GF-D8 (cell line): Measurements from ENCODE around the gene SBSN.
A peak's percentile ranks its signal among the peaks of the same experiment; 100 is the strongest.

ENCODE experiments used
- DNase-seq: peaks from one replicate; lab custom pipeline; 2025; lab: John Stamatoyannopoulos, UW

Gene SBSN

DNA sequence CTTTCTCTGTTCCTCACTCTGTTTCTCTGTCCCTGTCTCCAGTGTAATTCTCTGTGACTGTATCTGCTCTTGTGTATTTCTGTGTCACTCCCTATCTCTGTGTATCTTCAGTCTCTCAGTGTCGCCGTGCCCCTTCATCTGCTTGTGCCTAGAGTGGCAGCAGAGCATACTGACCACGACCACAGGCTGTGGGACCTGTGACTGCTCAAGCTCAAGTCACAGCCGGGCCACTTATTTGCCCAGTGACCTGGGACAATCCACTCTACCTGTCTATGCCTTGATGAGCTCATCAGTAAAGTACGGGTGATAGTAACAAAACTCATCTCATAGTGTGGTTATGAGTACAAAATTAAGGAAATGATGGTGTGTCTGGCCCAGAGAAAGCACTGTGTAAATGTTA is 26.0 kb upstream of the SBSN start:
- DNase-seq = no peak

DNA sequence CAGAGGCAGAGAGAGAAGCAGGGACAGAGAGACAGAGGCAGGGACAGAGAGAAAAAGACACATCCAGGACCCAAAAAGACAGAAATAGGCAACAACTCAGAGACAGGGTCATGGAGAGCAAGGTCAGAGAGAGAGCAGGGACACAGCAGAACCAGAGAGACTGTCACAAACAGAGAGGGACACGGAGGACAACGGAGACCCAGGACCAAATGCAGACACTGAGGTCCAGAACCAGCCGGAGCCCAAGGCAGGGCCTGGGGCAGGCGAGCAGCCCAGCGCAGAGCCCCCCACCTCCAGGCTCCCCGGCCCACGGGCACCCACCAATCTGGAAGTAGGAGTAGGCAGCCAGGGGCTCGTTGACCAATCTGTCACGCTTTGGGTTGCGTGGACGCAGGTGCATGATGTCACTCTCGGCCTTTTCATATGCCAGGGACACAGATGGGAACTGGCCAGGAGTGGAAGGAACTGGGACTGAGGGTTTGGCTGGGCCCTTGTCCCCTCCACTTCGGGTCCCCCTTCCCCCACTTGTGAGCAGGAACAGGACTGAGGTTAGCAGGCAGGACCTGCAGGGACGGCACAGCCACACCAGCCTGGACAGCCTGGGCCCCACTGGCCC is 25.4 kb upstream of the SBSN start:
- no peak for DNase-seq

DNA sequence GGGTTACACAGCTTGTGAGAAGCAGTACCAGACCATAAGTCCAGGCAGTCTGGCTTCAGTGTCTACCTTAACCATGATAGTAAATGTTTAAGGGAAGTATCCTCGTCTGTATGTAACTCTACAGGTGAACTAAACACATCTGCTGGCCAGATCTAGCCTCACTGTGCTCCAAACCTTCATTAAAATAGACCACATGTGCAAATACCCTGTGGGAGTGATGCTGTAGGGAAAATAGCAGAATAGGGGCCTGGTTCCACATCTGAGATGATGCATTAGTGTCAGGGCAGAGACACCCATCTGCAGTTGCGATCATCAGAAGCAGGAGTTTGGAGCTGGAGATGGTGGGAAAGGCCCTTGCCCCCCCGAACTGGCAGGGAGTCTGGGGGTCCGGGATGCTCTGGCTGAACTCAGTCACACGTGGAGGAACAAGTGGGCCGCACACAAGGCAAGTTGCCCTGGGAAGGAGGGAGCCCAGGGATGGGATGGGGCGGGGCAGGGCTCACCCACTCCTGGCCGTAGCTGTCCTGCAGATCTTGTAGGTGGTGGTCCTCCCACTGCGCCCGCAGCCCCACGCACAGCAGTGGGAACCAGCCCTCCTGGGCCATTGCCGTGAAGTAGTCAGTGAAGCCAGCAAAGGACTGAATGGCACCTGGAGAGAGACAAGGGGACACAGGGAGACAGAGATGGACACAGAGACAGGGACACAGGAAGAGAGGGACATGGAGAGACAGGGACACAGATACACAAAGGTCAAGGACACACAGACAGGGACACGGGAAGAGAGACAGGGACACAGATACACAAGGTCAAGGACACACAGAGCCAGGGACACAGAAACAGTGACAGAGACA is 24.6 kb upstream of the SBSN start:
- DNase-seq = no peak

DNA sequence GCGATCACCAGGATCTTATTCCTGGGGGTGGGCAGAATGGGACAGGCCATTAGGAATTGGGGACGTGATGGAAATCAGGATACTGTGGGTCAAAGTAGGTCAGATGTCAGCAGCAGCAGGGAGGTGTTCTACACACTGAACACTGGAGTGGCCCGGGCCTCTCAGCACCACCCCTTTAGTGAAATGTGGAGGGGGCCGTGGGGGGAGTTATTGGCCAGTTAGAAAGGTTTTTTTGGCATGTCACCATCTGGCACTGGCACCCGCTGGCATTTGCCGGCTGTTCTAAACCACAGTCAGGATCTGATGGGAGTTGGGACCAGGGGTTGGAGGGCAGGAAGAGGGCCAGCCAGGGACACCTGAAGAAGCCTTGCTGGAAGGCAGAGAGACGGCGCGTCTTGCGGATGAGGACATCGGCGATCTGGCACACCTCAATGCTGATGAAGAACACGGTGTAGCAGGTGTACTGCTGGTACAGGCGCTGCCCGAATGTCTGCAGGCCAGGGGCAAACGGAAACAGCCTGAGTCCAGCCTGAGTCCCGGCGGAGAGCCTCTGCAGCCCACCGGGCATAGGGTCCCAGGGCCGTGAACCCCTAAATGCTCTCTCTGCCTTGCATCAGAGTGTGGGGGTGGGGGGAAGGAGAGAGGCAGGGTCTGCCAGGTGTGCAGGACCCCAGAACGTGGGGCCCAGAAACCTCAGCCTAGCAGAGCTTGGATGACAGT is 23.1 kb upstream of the SBSN start:
- no peak for DNase-seq

DNA sequence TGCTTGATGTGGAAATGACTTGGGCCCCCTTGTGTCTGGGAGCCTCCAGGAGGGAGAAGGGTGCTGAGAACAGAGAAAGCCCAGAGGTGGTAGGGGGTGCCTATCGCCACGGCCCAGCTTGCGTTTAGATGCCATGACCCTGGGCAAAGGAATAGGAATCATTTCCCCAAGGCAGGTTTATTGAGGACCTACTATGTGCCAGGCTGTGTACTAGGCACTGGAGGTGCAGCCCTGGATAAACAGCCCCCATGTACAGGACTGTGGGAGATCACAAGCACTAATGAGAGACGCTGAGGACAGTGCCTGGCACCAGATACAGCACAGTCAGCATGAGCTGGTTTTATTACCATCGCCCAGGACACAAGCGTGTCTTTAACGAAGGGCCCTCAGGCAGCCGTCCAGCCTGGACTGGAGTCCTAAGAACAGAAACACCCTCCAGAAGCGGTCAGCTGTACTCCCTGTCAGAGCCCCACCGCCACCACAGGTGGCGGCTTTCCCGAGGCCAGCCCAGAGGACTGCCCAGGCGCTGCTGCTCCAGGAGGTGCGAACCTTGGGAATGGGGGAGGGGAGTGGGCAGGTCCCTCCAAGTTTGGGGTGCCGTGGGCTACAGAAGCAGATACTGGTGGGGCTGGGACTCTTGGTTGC is 21.9 kb upstream of the SBSN start:
- no peak for DNase-seq

DNA sequence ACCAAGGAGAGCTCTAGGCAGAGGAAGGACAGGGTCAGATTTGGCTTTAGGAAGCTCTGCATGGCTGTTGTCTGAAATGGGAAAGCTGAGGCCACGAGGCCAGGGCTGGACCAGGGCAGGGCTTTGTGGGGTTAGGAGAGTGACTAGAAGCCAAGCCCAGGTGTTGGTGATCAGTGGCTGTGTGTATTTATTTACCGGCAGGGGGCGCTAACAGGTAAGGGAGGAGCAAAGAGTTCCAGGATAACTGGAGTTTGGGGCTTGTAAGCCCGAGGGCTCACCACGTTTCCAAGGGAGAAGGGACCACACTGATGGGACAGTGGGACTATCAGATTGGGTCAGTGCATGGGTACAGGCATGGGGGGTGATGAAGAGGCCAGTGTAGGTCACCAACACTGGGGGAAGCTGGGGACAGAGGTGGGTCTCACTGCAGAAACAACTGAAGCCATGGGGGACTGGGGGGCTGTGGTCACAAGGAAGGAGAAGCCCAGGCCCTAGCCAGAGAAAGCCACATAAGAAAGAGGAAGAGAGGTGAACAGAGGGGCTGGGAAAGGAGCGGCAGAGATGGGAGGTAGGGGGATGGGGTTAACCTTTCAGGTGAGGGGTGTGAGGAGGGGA is 21.2 kb upstream of the SBSN start:
- DNase-seq = peak; percentile 5

DNA sequence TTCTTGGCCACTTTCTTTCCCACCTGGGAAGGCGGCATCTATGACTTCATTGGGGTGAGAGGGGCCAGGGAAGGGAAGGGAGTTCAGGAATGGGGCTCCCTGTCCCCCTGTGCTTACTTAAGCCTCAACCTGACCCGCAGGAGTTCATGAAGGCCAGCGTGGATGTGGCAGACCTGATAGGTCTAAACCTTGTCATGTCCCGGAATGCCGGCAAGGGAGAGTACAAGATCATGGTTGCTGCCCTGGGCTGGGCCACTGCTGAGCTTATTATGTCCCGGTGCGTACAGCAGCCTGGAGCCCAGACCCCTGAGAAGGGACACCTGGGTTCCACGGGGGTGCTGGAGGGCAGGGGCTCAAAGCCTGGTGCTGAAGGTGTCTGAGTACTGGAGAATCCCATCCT is 18.4 kb upstream of the SBSN start:
- no peak for DNase-seq

DNA sequence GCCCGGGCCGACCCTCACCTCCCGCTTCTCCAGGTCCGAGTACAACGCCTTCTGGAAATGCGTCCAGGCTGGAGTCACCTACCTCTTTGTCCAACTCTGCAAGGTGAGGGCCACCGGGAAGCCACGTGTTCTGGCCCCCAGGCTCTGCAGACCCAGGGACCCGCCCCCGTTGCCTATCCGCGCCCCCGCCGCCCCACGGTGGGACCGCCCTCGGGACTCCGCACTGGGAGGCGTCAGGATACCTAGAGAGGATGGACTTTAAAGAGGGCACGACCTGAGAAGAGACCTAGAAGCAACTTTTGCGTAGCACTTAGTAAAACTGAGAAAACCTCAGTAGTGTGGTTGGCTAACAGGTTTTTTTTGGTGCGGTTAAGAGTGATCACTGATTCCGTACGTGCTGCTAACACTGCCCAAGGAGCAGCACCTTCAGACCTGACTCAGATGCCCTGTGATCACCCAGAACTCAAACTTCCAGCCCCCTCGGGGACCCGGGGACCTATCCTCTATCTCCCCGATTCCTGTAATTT is 17.8 kb upstream of the SBSN start:
- no peak for DNase-seq

DNA sequence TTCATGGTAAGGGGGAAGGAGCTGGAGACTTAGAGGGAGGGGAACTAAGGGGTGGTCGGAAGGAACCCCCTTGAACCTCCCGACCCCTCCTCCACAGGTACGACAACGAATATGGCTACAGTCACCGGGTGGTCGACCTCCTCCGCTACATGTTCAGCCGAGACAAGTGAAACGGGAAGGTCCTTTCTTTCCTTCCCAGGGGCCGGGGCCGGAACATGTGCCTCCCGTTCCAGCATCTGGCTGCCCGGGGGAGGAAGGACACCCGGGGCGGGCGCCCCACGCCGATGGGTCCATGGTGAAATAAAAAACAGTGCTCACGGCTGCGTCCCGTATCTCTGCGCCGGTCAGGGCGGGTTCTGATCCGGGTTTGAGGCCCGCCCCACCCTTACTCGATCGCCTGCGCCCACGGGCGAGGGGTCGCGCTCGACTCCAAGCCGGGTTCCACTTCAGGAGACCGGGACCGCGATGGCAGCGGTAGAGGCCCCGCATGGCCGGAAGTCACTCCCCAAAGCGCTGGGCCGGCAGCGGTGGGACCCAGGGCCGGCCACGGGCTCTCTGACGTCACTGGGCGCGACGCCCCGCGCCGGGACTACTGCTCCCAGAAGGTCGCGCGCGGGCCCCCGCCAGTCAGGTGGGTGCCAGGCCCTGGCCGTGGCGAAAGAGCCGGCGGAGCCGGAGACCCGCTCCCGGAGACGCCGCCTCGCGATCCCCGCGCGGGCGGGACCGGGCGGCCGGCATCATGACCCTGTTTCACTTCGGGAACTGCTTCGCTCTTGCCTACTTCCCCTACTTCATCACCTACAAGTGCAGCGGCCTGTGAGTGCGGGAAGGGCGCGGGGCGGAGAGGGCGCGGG is 17.1 kb upstream of the SBSN start, which contains the start of gene TMEM147:
Gene TMEM147 (plus strand): TSS at position 626 of the 854 bp plus-strand sequence. CDS start 114 bp downstream, at position 740.
- DNase-seq = peak; percentile 66

DNA sequence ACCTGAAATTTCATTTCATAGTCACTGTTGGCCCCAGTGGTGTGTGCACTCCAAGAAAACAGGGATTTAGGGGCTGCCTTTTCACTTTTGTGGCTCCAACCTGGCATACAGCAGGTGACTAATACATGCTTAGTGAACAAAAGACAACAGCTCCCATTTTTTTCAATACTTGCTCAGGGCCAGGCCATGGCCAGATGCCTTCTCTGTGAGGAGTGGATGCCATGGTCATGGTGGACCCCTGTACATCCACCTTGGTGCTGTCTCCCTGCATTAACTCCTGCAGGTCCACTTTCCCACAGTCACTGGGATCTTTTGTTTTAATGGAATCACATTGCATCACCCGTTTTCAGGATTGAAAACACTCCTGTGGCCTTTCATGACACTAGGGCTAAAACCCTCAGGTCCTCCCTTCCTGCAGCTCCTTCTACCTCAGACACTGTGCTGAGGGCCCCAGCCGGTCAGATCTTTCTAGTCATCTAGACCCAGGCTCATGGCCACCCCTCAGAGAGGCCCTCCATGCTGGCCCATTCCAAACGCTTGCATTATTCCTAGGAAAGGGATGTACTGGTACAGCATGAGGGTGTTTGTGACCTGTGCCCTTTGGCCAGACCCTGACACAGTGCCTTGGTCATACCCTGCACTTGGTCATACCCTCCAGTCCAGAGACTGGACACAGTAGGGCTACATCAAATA is 16.1 kb upstream of the SBSN start:
- DNase-seq = no peak

DNA sequence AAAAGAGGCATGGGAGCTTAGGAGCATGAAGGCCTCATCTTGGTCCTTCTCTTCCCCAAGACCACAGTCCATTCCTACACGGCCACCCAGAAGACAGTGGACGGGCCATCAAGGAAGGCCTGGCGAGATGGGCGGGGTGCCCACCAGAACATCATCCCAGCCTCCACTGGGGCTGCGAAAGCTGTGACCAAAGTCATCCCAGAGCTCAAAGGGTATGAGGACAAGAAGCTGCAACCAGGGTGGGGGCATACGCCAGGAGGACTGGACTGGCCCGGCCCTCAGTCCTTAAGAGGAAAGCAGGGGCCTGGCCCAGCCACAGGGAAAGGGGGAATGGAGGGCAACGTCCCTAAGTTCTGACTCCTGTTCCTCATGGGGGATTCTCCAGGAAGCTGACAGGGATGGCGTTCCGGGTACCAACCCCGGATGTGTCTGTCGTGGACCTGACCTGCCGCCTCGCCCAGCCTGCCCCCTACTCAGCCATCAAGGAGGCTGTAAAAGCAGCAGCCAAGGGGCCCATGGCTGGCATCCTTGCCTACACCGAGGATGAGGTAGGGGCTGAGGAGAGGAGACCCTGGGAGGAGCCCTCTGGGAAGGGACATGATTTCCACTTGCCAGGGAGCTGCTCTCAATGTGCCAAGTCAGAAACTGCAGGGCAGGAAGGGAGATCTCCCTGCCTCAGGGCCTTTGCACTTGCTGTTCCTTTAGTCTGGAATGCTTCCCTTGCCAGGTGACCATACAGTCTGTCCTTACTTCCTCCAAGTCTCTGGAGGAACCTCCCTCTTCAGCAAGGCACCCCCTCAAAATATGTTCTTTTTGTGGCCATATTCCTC is 15.4 kb upstream of the SBSN start:
- no peak for DNase-seq

DNA sequence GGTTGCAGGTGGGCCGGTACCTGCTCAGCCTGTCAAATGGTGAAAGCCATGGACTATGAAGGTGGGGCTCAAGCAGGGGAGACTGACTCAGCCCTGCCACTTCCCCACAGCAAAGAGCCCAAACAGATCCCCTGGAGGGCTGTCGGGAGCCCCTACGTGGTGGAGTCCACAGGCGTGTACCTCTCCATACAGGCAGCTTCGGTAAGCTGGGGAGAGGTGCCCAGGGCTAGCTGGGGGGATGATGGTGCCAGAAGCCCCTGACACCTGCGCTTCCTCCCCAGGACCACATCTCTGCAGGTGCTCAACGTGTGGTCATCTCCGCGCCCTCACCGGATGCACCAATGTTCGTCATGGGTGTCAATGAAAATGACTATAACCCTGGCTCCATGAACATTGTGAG is 14.1 kb upstream of the SBSN start:
- no peak for DNase-seq

DNA sequence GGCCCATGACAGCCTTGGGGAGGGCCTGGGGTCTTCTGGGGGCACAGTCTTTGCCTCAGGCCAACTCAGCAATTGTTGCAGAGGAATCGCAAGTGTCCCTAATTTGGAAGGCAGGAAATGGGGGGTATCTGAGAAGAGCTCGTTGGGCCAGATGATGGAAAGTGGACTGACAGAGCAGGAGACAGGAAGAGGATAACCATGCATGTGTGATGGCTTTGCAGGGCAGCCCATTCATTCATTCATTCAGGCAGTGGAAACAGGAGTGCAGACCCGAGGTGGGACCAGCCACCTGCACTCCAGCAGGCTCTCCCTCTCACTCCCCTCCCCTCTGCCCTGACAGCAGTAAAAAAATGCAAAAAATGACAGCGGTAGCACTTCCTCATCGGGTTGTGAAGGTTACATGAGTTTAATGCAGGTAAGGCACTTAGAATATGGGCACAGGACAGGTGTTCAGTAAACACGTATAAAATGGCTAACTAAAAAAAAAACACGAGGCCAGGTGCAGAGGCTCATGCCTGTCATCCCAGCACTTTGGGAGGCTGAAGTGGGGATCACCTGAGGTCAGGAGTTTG is 12.3 kb upstream of the SBSN start:
- DNase-seq = no peak

DNA sequence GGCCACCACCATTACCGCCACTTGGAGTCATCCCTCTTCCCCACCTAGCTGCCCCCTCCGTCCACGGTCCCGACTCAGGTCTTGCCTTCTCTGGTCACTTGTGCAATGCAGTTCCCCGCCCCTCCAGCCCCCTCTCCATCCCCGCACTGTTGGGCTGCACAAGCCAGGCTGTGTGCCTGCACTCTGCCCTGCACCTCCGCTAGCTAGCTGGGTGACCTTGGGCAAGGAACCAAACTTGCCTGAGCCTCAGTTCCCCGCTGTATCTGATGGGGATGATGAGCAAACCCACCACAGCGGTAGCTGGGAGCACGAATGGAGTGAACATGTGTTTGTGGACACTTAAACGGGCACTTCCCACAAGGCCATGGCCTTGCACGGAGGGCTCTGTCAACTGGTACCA is 11.7 kb upstream of the SBSN start:
- no peak for DNase-seq

DNA sequence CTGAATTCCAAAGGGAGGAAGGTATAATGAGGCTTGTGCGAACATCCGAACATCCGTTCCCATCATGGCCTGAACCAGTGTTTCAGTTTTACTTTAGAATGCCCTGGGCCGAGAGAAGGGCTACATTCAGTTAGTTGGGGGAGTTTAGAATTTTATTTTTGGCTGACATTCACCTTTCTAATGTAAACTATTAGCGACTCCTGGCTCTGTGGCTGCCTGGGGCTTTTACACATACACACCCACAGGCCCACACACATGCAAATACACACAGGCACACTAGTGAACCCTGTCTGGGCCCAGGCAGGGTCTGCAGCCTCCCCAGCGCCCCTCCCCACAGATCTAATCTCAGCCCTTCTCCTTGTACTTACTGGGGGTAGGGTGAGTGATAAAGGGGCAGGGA is 11.2 kb upstream of the SBSN start:
- DNase-seq = no peak

DNA sequence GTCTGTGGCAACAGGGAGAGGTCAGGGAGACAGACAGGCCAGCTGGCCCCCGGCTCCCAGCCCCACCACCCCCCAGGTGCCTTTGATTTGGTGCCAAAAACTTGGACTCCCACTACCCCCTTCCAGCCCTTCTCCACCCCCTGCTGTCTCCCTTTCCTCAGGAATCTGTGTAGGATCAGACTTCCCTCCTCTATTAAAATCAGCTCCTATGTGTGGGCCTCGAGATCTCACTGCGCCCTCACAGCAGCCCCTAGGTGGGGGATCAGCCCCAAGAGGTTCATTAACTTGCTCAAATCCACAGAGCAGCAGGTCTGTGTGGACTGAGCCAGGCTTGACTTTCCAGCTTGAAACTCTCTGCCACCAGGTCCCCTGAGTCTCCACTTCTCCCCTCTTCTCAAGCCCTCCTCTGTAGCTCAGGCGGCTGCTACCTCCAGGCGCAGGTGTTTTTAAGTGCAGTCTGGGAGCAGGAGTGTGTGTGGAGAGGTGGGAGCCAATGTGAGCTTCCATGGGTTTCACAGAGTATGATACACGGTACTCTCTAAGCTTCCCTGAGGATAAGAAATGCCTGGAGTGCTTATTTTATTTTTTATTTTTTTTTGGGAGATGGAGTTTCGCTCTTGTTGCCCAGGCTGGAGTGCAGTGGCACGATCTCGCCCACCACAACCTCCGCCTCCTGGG is 6.8 kb upstream of the SBSN start:
- no peak for DNase-seq

DNA sequence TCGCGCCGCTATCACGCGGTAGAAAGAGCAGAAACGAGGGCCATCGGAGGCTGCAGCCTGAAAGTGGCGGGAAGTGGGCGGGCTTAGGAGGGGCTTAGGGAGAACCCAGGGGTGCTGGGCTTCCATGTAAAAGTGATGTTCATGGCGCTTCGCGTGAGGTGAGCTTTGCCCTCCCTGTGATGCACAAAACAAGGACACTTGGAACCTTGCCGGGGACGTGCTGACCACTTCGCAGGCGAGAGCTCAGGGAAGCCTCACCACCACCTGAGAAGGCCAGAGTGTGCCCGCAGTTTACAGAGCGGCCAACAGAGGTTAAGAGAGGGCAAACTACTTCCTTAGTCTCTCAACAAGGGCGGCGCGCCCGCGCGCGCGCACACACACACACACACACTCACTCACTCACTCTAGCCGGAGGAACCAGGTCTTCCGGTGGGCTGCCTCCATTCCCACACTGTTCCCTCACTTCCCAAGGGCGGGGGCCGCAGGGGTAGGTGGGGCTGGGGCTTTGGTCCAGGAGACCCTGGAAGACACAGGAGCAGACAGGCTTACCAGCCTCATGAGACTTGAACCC is 5.8 kb upstream of the SBSN start:
- no peak for DNase-seq

DNA sequence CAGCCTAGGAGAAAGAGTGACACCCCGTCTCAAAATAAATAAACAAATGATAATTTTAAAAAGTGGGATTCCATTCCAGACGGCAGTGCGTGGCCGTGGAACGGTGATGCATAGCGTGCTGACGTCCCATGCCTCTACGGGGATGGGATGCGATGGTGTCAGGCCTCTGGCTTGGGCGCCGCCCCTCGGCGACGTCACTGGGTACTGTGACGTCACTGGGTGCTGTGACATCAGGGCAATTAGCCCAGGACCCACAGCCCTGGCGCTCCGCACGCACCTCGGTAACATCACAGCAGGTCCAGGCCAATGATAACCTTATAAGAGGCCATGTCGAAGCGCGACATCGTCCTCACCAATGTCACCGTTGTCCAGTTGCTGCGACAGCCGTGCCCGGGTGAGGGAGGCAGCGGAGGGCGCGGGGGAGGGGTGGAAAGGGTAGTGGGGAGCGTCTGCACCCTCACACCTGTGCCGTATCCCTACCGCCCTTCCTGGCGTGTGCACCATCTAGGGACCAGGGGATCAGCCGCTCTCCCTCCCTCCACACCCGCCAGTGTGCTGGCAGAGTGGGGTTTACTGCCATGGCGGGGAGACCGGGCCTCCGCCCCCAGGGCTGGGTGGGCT is 5.2 kb upstream of the SBSN start, which contains the start of gene GAPDHS:
Gene GAPDHS (plus strand): TSS at position 256 of the 621 bp plus-strand sequence. CDS start 72 bp downstream, at position 328.
- no peak for DNase-seq
